Neural progenitor cell (in vitro differentiated cells): ENCODE results near the gene TWIST1.
A peak's percentile ranks its signal among the peaks of the same experiment; 100 is the strongest.

ENCODE experiments used
- CTCF ChIP-seq: fragments of 200-600 bp; sonication (generic); IDR thresholded peaks from 2 replicates; pipeline ENCODE4 v1.5.1; 2017; ENCODE audit warnings: antibody characterized with exemption, mild to moderate bottlenecking
- EZH2 ChIP-seq: fragments of 200-600 bp; sonication (generic); IDR thresholded peaks from 2 replicates; pipeline ENCODE4 v1.6.1; 2017; ENCODE audit warnings: antibody characterized with exemption, mild to moderate bottlenecking, moderate library complexity

GRCh38 chr7:19116121-19117090, 1.0 kb downstream of the TWIST1 start:
- TF ChIP-seq CTCF (no peak), EZH2 (peak; percentile 69)
